ENCODE measurements around the gene FARS2.

GRCh38 chr6:5447921-5448320 lies 186.6 kb downstream of the FARS2 start:
- TF ChIP-seq EP300 (IDR thresholded peaks at IDR 0.05) (no peak), CTCF (IDR thresholded peaks at IDR 0.05) (no peak), POLR2A (IDR thresholded peaks at IDR 0.05) (no peak)
